ENCODE measurements around the gene LRCOL1. TPM values are rescaled to one million over a fixed set of nuclear protein-coding genes. Genes with fewer than 3 reads are reported as not detected.

The LRCOL1 gene
- total and polyA plus RNA-seq, 2 of the 13 experiments (the other 11 are each of a cell fraction or from before 2014, with no cell fraction given), result not detected

- TF ChIP-seq ZHX1 (CRISPR knock-in tag; IDR thresholded peaks at IDR 0.05; ENCODE audit: low read depth) (no peak), KMT2A (CRISPR knock-in tag; IDR thresholded peaks at IDR 0.05) (peak; percentile 21; the same call in 1 of the 2 replicates), AKAP8 (CRISPR knock-in tag; IDR thresholded peaks at IDR 0.05) (0 out of 2 replicates have a peak, but pooled peaks have one; percentile 57), KAT7 (CRISPR knock-in tag; IDR thresholded peaks at IDR 0.05; ENCODE audit: borderline replicate concordance) (no peak), ZBTB7A (CRISPR knock-in tag; IDR thresholded peaks at IDR 0.05) (no peak), ZNF670 (CRISPR knock-in tag; IDR thresholded peaks at IDR 0.05; ENCODE audit: borderline replicate concordance) (no peak), ATF3 (CRISPR knock-in tag; IDR thresholded peaks at IDR 0.05) (0 out of 2 replicates have a peak, but pooled peaks have one; percentile 2), CEBPG (CRISPR knock-in tag; IDR thresholded peaks at IDR 0.05) (no peak), GMEB1 (CRISPR knock-in tag; IDR thresholded peaks at IDR 0.05; ENCODE audit: borderline replicate concordance) (no peak), GPBP1L1 (CRISPR knock-in tag; IDR thresholded peaks at IDR 0.05) (no peak)
- TF ChIP-seq, protein P1, sequence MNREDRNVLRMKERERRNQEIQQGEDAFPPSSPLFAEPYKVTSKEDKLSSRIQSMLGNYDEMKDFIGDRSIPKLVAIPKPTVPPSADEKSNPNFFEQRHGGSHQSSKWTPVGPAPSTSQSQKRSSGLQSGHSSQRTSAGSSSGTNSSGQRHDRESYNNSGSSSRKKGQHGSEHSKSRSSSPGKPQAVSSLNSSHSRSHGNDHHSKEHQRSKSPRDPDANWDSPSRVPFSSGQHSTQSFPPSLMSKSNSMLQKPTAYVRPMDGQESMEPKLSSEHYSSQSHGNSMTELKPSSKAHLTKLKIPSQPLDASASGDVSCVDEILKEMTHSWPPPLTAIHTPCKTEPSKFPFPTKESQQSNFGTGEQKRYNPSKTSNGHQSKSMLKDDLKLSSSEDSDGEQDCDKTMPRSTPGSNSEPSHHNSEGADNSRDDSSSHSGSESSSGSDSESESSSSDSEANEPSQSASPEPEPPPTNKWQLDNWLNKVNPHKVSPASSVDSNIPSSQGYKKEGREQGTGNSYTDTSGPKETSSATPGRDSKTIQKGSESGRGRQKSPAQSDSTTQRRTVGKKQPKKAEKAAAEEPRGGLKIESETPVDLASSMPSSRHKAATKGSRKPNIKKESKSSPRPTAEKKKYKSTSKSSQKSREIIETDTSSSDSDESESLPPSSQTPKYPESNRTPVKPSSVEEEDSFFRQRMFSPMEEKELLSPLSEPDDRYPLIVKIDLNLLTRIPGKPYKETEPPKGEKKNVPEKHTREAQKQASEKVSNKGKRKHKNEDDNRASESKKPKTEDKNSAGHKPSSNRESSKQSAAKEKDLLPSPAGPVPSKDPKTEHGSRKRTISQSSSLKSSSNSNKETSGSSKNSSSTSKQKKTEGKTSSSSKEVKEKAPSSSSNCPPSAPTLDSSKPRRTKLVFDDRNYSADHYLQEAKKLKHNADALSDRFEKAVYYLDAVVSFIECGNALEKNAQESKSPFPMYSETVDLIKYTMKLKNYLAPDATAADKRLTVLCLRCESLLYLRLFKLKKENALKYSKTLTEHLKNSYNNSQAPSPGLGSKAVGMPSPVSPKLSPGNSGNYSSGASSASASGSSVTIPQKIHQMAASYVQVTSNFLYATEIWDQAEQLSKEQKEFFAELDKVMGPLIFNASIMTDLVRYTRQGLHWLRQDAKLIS (CRISPR knock-in tag; IDR thresholded peaks at IDR 0.05), result no peak
- TF ChIP-seq, protein P2, sequence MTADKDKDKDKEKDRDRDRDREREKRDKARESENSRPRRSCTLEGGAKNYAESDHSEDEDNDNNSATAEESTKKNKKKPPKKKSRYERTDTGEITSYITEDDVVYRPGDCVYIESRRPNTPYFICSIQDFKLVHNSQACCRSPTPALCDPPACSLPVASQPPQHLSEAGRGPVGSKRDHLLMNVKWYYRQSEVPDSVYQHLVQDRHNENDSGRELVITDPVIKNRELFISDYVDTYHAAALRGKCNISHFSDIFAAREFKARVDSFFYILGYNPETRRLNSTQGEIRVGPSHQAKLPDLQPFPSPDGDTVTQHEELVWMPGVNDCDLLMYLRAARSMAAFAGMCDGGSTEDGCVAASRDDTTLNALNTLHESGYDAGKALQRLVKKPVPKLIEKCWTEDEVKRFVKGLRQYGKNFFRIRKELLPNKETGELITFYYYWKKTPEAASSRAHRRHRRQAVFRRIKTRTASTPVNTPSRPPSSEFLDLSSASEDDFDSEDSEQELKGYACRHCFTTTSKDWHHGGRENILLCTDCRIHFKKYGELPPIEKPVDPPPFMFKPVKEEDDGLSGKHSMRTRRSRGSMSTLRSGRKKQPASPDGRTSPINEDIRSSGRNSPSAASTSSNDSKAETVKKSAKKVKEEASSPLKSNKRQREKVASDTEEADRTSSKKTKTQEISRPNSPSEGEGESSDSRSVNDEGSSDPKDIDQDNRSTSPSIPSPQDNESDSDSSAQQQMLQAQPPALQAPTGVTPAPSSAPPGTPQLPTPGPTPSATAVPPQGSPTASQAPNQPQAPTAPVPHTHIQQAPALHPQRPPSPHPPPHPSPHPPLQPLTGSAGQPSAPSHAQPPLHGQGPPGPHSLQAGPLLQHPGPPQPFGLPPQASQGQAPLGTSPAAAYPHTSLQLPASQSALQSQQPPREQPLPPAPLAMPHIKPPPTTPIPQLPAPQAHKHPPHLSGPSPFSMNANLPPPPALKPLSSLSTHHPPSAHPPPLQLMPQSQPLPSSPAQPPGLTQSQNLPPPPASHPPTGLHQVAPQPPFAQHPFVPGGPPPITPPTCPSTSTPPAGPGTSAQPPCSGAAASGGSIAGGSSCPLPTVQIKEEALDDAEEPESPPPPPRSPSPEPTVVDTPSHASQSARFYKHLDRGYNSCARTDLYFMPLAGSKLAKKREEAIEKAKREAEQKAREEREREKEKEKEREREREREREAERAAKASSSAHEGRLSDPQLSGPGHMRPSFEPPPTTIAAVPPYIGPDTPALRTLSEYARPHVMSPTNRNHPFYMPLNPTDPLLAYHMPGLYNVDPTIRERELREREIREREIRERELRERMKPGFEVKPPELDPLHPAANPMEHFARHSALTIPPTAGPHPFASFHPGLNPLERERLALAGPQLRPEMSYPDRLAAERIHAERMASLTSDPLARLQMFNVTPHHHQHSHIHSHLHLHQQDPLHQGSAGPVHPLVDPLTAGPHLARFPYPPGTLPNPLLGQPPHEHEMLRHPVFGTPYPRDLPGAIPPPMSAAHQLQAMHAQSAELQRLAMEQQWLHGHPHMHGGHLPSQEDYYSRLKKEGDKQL (CRISPR knock-in tag; IDR thresholded peaks at IDR 0.05; ENCODE audit: low read depth), result no peak
Measured at GRCh38 chr12:132560614-132561426, 49.6 kb downstream of the LRCOL1 start (continued).

Data from HepG2 (cell line).